ENCODE results near the gene RASIP1.
"Not testable (repeated sequence)": the region's sequence is repeated elsewhere in the genome, so short reads cannot be mapped to it uniquely, and the experiment has no call there.

GRCh38 chr19:48686637-48687036 lies 53.8 kb downstream of the RASIP1 start:
- TF ChIP-seq CTCF (IDR thresholded peaks at IDR 0.05 in 8 of 11, conservative IDR thresholded peaks at IDR 0.05 in 3 of 11); POLR2AphosphoS5 (IDR thresholded peaks at IDR 0.05); POLR2A (IDR thresholded peaks at IDR 0.05): not testable (repeated sequence)

All from spleen (tissue), 7 donors.